Esophagus squamous epithelium (tissue), 4 donors: ENCODE results near the gene IL3RA.

Experiments
- CTCF ChIP-seq, 6 experiments: fragments of 450-650 bp in 4 of 6; fragments of 200-600 bp in 2 of 6; sonication (generic) in 2 of 6; IDR thresholded peaks; one replicate each; pipeline ENCODE4 v1.5.1; 2016 to 2019; ENCODE audit warnings: antibody characterized with exemption in 6 of 6, mild to moderate bottlenecking in 4 of 6, moderate library complexity in 4 of 6
- POLR2A ChIP-seq, 4 donors: fragments of 450-650 bp; IDR thresholded peaks; one replicate each; pipeline ENCODE4 v1.6.1; 2017; ENCODE audit warnings: antibody characterized with exemption in 4 of 4, mild to moderate bottlenecking in 4 of 4, moderate library complexity in 3 of 4

- no peak for TF ChIP-seq CTCF (IDR thresholded peaks at IDR 0.05)
- no peak for TF ChIP-seq POLR2A (IDR thresholded peaks at IDR 0.05)
These were observed 65.2 kb downstream of the IL3RA start for GRCh38 chrX:1401611-1402430.
